ENCODE measurements around the gene DGKB. TPM values are rescaled to one million over a fixed set of nuclear protein-coding genes. Genes with fewer than 3 reads are reported as not detected.

DGKB gene
- total and polyA plus RNA-seq, 2 of the 8 experiments (the other 6 are each of a cell fraction or from before 2014, with no cell fraction given): 1.9 to 2.6 TPM

GRCh38 chr7:14690075-14690474 lies 212.5 kb downstream of the DGKB start (continued):
- no peak for TF ChIP-seq CHD7 (IDR thresholded peaks at IDR 0.05; ENCODE audit: insufficient replicate concordance, low read length)
- TF ChIP-seq JUN (IDR thresholded peaks at IDR 0.05; ENCODE audit: low read depth, low read length): no peak

Measured in H1 (cell line).